Measurements from ENCODE around the gene ZSCAN22.

ZSCAN22 gene

DNA sequence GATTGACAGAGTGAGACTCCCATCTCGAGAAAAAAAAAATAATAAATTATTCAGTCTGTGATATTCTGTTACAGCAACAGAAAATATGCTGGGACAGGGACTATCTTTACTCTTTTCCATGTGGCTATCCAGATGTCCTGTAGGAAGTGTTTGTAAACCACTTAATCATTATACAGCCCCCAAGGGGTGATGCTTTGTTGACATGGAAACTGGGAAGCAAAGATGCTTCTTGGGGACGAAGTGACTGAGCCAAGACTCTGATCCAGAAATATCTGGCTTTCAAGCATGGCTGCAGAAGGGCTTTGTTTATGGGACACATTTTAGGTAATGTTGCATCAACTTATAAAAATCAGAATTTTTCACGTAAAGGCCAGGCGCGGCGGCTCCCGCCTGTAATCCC, 42.6 kb upstream of the ZSCAN22 start:
- TF ChIP-seq, protein P1, sequence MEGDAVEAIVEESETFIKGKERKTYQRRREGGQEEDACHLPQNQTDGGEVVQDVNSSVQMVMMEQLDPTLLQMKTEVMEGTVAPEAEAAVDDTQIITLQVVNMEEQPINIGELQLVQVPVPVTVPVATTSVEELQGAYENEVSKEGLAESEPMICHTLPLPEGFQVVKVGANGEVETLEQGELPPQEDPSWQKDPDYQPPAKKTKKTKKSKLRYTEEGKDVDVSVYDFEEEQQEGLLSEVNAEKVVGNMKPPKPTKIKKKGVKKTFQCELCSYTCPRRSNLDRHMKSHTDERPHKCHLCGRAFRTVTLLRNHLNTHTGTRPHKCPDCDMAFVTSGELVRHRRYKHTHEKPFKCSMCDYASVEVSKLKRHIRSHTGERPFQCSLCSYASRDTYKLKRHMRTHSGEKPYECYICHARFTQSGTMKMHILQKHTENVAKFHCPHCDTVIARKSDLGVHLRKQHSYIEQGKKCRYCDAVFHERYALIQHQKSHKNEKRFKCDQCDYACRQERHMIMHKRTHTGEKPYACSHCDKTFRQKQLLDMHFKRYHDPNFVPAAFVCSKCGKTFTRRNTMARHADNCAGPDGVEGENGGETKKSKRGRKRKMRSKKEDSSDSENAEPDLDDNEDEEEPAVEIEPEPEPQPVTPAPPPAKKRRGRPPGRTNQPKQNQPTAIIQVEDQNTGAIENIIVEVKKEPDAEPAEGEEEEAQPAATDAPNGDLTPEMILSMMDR (conservative IDR thresholded peaks at IDR 0.05) = no peak
- H3K27ac ChIP-seq = no peak overlapping the region

DNA sequence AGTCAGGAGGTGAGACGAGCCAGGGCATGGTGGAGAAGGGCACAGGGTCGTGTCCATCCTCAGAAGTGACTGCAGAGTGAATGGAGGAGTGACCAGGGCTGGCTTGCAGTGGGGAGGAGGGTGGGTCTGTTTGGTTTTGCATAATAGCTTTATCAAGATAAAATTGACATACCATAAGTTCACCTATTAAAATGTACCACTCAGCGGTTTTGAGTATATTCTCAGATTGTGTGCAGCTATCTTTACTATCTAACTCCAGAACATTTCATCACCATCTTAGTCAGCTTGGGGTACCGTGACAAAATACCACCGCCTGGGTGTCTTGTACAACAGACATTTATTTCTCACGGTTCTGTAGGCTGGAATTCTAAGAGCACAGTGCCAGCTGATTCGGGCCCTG, 34.9 kb upstream of the ZSCAN22 start:
- H3K27ac ChIP-seq = no peak overlapping the region
- TF ChIP-seq, protein P1 (conservative IDR thresholded peaks at IDR 0.05) = no peak

DNA sequence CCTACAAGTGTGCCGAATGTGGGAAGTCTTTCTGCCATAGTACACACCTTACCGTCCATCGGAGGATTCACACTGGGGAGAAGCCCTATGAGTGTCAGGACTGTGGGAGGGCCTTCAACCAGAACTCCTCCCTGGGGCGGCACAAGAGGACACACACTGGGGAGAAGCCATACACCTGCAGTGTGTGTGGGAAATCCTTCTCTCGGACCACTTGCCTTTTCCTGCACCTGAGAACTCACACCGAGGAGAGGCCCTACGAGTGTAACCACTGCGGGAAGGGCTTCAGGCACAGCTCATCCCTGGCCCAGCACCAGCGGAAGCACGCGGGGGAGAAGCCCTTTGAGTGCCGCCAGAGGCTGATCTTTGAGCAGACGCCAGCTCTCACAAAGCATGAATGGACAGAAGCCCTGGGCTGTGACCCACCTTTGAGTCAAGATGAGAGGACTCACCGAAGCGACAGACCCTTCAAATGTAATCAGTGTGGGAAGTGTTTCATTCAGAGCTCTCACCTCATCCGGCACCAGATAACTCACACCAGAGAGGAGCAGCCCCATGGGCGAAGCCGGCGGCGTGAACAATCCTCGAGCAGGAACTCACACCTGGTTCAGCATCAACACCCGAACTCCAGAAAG, 31.9 kb upstream of the ZSCAN22 start:
- TF ChIP-seq, protein P1 (conservative IDR thresholded peaks at IDR 0.05) = no peak
- H3K27ac ChIP-seq = no peak overlapping the region

DNA sequence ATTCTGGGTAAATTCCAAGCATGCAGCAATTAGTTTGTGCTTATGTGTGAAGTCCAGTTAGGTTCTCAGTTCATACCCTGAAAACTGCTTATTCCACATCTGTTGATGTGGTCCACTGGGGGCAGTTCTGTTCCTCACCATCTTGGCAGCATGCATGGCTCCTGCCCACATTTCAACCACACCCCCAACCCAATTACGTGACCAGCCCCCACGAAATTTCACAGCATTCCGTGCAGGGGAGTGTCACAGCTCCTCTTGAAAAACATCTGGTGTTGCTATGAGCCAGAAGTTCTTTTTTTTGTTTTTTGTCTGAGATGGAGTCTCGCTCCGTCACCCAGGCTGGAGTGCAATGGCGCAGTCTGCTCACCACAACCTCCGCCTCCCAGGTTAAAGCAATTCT, 30.7 kb upstream of the ZSCAN22 start:
- TF ChIP-seq, protein P1 (conservative IDR thresholded peaks at IDR 0.05) = no peak
- no peak overlapping the region for H3K27ac ChIP-seq

DNA sequence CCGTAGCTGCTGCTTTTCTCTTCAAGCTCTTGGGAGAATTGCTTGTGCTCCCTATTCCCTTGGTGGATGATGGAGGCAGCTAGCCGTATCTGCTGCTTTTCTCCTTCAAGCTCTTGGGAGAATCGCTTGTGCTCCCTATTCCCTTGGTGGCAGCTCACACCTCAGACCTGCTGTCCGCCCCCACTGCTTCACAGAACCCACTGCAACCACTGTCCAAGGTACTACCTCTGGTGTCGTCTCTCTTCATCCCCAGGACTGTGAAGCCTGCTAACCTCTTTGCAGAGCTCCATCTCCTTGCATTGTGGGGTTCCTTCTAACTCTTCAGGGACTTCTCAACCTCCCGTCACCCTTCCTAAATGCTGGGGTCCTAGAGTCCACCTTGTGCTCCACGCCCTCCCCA, 26.2 kb upstream of the ZSCAN22 start:
- TF ChIP-seq, protein P1 (conservative IDR thresholded peaks at IDR 0.05) = no peak
- H3K27ac ChIP-seq = no peak overlapping the region

DNA sequence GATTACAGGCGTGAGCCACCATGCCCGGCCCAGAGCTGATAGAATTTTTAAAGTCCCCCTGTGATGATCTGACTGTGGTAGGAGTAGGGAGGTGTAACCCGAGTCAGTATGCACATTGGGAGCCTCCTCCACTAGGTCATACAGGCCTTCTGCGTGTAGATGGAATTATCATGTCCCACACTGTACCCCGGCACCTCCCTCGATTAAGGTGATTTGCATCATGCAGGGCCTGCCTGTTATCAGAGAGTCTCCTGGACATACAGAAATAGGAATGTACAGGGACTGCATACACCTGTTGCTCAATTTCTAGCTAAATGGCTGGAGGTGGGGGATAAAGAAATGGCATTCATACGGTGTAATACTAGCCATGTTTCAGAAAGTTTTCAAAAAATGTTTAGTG, 22.5 kb upstream of the ZSCAN22 start:
- H3K27ac ChIP-seq = peak overlapping the region; percentile 92
- TF ChIP-seq, protein P1 (conservative IDR thresholded peaks at IDR 0.05) = no peak

DNA sequence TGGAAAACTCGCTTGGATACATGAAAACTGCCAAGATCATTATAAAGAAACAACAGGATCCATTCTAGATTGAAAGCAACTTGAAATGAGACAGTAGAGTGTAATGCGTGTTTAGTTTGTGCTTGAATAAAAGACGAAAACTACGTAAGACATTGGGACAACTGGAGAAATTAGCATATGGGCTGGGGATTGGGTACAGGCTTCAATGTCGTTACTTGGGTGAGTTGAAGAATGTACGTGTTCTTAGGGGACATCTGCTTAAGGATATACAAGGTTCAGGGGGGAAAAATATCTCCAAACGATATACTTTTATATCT, 22.1 kb upstream of the ZSCAN22 start:
- TF ChIP-seq, protein P1 (conservative IDR thresholded peaks at IDR 0.05) = no peak

More for the DNA sequence above, 22.1 kb upstream of the ZSCAN22 start:
- H3K27ac ChIP-seq = peak overlapping the region; percentile 92

Data from VCaP (cell line).